Measurements from ENCODE around the gene SLC49A4. TPM values are rescaled to one million over a fixed set of nuclear protein-coding genes. Genes with fewer than 3 reads are reported as not detected.

SLC49A4 gene
- total and polyA plus RNA-seq, 2 of the 13 experiments (the other 11 are each of a cell fraction or from before 2014, with no cell fraction given), result 6.5 to 16.3 TPM

GRCh38 chr3:122770521-122771202 is 24.2 kb upstream of the SLC49A4 start:
- no peaks in the 10 kb centered on the region for H3K27me3 ChIP-seq (ENCODE audit: control insufficient read depth in 1 of 2, insufficient read depth in 2 of 2, low read length in 2 of 2)
- no peak overlapping the region for H3K4me3 ChIP-seq (replicated peaks in 1 of 3; ENCODE audit: insufficient read depth in 1 of 3, low read depth in 2 of 3, low read length in 3 of 3)
- H3K4me2 ChIP-seq (ENCODE audit: low read depth, low read length), result no peak overlapping the region
- ATAC-seq (no peak), DNase-seq (ENCODE audit: low spot score) (no peak), FAIRE-seq (no peak)
- no peak for TF ChIP-seq SRSF9 (IDR thresholded peaks at IDR 0.05; ENCODE audit: borderline replicate concordance, insufficient read depth, low read depth, low read length, poor library complexity, severe bottlenecking)
- no peak for TF ChIP-seq RARG (CRISPR knock-in tag; IDR thresholded peaks at IDR 0.05; ENCODE audit: low read depth)
- no peak for TF ChIP-seq ZNF670 (CRISPR knock-in tag; IDR thresholded peaks at IDR 0.05; ENCODE audit: borderline replicate concordance)
- no peak for TF ChIP-seq ZNF574 (CRISPR knock-in tag; IDR thresholded peaks at IDR 0.05)
- no peak for TF ChIP-seq SP140L (CRISPR knock-in tag; IDR thresholded peaks at IDR 0.05; ENCODE audit: borderline replicate concordance)
- no peak for TF ChIP-seq CBX5 (CRISPR knock-in tag; IDR thresholded peaks at IDR 0.05; ENCODE audit: borderline replicate concordance)
- TF ChIP-seq ZNF501 (CRISPR knock-in tag; IDR thresholded peaks at IDR 0.05), result no peak
- no peaks in the 10 kb centered on the region for H3K9me3 ChIP-seq (ENCODE audit: low read length)
- intact Hi-C loops (cut with micrococcal nuclease; ENCODE audit: unreplicated experiment) (no loop called here), in situ Hi-C loops (cut with HindIII; ENCODE audit: extremely low pct_ligation_motif_present, low pct_unique_long_range_greater_than_20kb) (loop anchor here (25.0 kb wide), 1 partner anchor 267 kb away; the partner anchor contains the start of gene SEMA5B)
- H4K20me1 ChIP-seq (ENCODE audit: insufficient read depth, low read length), result no peaks in the 10 kb centered on the region
- no peak overlapping the region for H3K27ac ChIP-seq (ENCODE audit: extremely low read length, insufficient read depth, low read length)
- no peaks in the 10 kb centered on the region for H3K79me2 ChIP-seq (ENCODE audit: insufficient read depth, low read length)
- H3K9ac ChIP-seq (ENCODE audit: insufficient read depth, low read depth, low read length), result no peak overlapping the region
- H2AFZ ChIP-seq (ENCODE audit: low read length), result no peak overlapping the region
- no peaks in the 10 kb centered on the region for H3K4me1 ChIP-seq (ENCODE audit: insufficient read depth, low read length)
- no peaks in the 10 kb centered on the region for H3K36me3 ChIP-seq (replicated peaks in 1 of 2; ENCODE audit: control insufficient read depth in 1 of 2, insufficient read depth in 2 of 2, low read length in 2 of 2)
- 96% methylated on average over 5 of the region's 5 CpGs for WGBS (ENCODE audit: low lambda C conversion rate)
- no TSS peak for BruUV-seq (replicated peaks)
- CTCF ChIA-PET (ENCODE audit: low intra/inter-chr PET ratio, low total read pairs), result no interaction called here
- POLR2A ChIA-PET, result no interaction called here

All from HepG2 (cell line).